HTR-8/SVneo (cell line): ENCODE results near the gene COL13A1.

Experiments used
- DNase-seq: peaks from one replicate; pipeline ENCODE4 v3.0.0; 2011; ENCODE audit warnings: low spot score, mixed read lengths; ENCODE audit not compliant: insufficient read length
- FAIRE-seq: peaks from 2 replicates; lab custom pipeline; 2011; peaks lifted over from hg19 to GRCh38; lab: Jason Lieb, UNC

The COL13A1 gene

GRCh38 chr10:69842882-69843281 is 41.2 kb downstream of the COL13A1 start:
- no peak for DNase-seq
- FAIRE-seq: no peak

GRCh38 chr10:69843923-69844322 is 42.2 kb downstream of the COL13A1 start:
- FAIRE-seq (no peak), DNase-seq (no peak)

- DNase-seq: no peak
- no peak for FAIRE-seq
Measured at GRCh38 chr10:69844698-69845097, 43.0 kb downstream of the COL13A1 start.

- FAIRE-seq: no peak
- DNase-seq: peak; percentile 35
Measured at GRCh38 chr10:69845574-69846292, 44.0 kb downstream of the COL13A1 start.

GRCh38 chr10:69846293-69846921 is 44.7 kb downstream of the COL13A1 start:
- no peak for DNase-seq
- no peak for FAIRE-seq

GRCh38 chr10:69847458-69847857 is 45.8 kb downstream of the COL13A1 start:
- FAIRE-seq (no peak), DNase-seq (no peak)

GRCh38 chr10:69847883-69848282 is 46.2 kb downstream of the COL13A1 start:
- no peak for FAIRE-seq
- no peak for DNase-seq

GRCh38 chr10:69848454-69848853 is 46.7 kb downstream of the COL13A1 start:
- FAIRE-seq (no peak), DNase-seq (no peak)

- FAIRE-seq: no peak
- no peak for DNase-seq
Measured at GRCh38 chr10:69849825-69850224, 48.1 kb downstream of the COL13A1 start.

- no peak for DNase-seq
- no peak for FAIRE-seq
Measured at GRCh38 chr10:69850440-69850839, 48.7 kb downstream of the COL13A1 start.

GRCh38 chr10:69851306-69851705 is 49.6 kb downstream of the COL13A1 start:
- FAIRE-seq: no peak
- no peak for DNase-seq

- FAIRE-seq (no peak), DNase-seq (no peak)
Measured at GRCh38 chr10:69853064-69853463, 51.4 kb downstream of the COL13A1 start.

GRCh38 chr10:69854511-69855345 is 53.0 kb downstream of the COL13A1 start:
- DNase-seq (no peak), FAIRE-seq (no peak)

- DNase-seq (no peak), FAIRE-seq (no peak)
Measured at GRCh38 chr10:69855346-69856111, 53.8 kb downstream of the COL13A1 start.

GRCh38 chr10:69856601-69857166 is 55.0 kb downstream of the COL13A1 start:
- DNase-seq (no peak), FAIRE-seq (no peak)

- DNase-seq (no peak), FAIRE-seq (no peak)
Measured at GRCh38 chr10:69858201-69858600, 56.5 kb downstream of the COL13A1 start.

GRCh38 chr10:69860271-69860670 is 58.6 kb downstream of the COL13A1 start:
- FAIRE-seq: no peak
- no peak for DNase-seq

- FAIRE-seq (peak; percentile 42), DNase-seq (peak; percentile 73)
Measured at GRCh38 chr10:69861251-69862240, 59.8 kb downstream of the COL13A1 start.
